Heart left ventricle (tissue), 16 donors: ENCODE measurements around the gene CAPRIN1. TPM values are rescaled to one million over a fixed set of nuclear protein-coding genes. Genes with fewer than 3 reads are reported as not detected.
"Not testable (repeated sequence)": the region's sequence is repeated elsewhere in the genome, so short reads cannot be mapped to it uniquely, and the experiment has no call there.

ENCODE experiments used
- ATAC-seq, 4 donors: fragments of 200-7000 bp; cut with Tn5 transposase; one replicate each; pipeline ENCODE4 v1.9.1; 2020 to 2022; ENCODE audit warnings: moderate library complexity in 4 of 4, mild to moderate bottlenecking in 3 of 4, moderate number of reproducible peaks in 1 of 4
- DNase-seq, 5 donors: peaks; one replicate each; pipeline ENCODE4 v3.0.0-alpha.2; 2020
- H3K27ac ChIP-seq, 12 donors: fragments of 200-600 bp; sonication (generic) in 4 of 12; one replicate each; pipeline versions ENCODE4 v1.5.0 to v1.8.0; 2016 to 2022; ENCODE audit warnings: mild to moderate bottlenecking in 2 of 12
- H3K27me3 ChIP-seq, 9 donors: fragments of 200-600 bp; sonication (generic) in 2 of 9; one replicate each; pipeline versions ENCODE4 v1.5.1 to v1.8.0; 2016 to 2022; ENCODE audit warnings: mild to moderate bottlenecking in 3 of 9
- H3K36me3 ChIP-seq, 9 donors: fragments of 200-600 bp; sonication (generic) in 2 of 9; one replicate each; pipeline versions ENCODE4 v1.5.0 to v1.8.0; 2018 to 2022; ENCODE audit warnings: mild to moderate bottlenecking in 2 of 9
- H3K4me1 ChIP-seq, 12 donors: fragments of 200-600 bp; sonication (generic) in 4 of 12; one replicate each; pipeline versions ENCODE4 v1.5.0 to v1.8.0; 2016 to 2022; ENCODE audit warnings: mild to moderate bottlenecking in 3 of 12
- H3K4me3 ChIP-seq, 12 donors: fragments of 200-600 bp; sonication (generic) in 4 of 12; one replicate each; pipeline versions ENCODE4 v1.5.0 to v1.8.0; 2017 to 2022; ENCODE audit warnings: mild to moderate bottlenecking in 9 of 12, moderate library complexity in 4 of 12
- H3K9me3 ChIP-seq, 12 donors: fragments of 200-600 bp; sonication (generic) in 4 of 12; one replicate each; pipeline versions ENCODE4 v1.5.0 to v1.8.0; 2016 to 2022; ENCODE audit warnings: mild to moderate bottlenecking in 1 of 12
- CTCF ChIP-seq, 12 donors: fragments of 200-600 bp; sonication (generic) in 4 of 12; IDR thresholded peaks; one replicate each; pipeline versions ENCODE4 v1.5.0 to v1.8.0; 2018 to 2022; ENCODE audit warnings: antibody characterized with exemption in 12 of 12, mild to moderate bottlenecking in 5 of 12
- POLR2A ChIP-seq, 2 donors: fragments of 450-650 bp; IDR thresholded peaks; one replicate each; pipeline ENCODE4 v1.6.1; 2017; ENCODE audit warnings: antibody characterized with exemption in 2 of 2, mild to moderate bottlenecking in 2 of 2, moderate library complexity in 2 of 2
- WGBS, 4 donors: extraction: QIAGEN DNeasy Blood & Tissue Kit in 2 of 4; methylation state at CpG; one replicate each; pipeline versions ENCODE4 v1.1.5 to v1.1.7; 2013 to 2018; 5-methylcytosine and 5-hydroxymethylcytosine counted together
- intact Hi-C, 10 donors: fragments of 100-400 bp; cut with DNase I; formaldehyde crosslinking; loops; one replicate each; pipeline versions ENCODE4 v1.11.1 to v1.14.2; 2022
- polyA plus RNA-seq, 2 donors: library from polyadenylated mRNA; stranded (reverse); fragments of 200-250 nt; gene quantifications; one replicate each; pipeline ENCODE4 v1.2.3, GENCODE V29; 2013
- total RNA-seq, 9 donors: library from RNA; depleted of rRNA in 2 of 9; stranded (reverse); fragments of >200 nt in 2 of 9; fragmentation: NEBNext Ultra II Directional in 3 of 9; extraction: Animal tissue kit (Norgen Biotek cat#: 25700) in 3 of 9; gene quantifications; one replicate each; pipeline versions ENCODE4 v1.1.0 to v1.2.4, GENCODE V29; 2016 to 2023
- donor health status: ischemic (EF 13 %, LVEDD 7.1; RV severe dilation, severe dysfunction).
- donor health status: healthy with polysubstance abuse.
- donor health status: DM: no; HTN: yes; CAD: no.
- donor health status: DM: no; HTN: no; CAD: no.
- donor health status: ischemic (EF 25% LVEDD 6.9; RV normal size, moderate dysfunction).
- donor health status: ischemic (EF 25% LVEDD 5.7; RV mildly dilated, moderate dysfunction).
- donor health status: healthy.
- donor health status: DM: yes; HTN: yes; CAD: no.
- donor health status: ischemic (EF 35%, LVEDD 5.7; RV mildly dilated, moderate dysfunction).
- donor health status: nonischemic (EF 11% LVEDD 7.7; RV severe dilation, severe dysfunction).
- donor health status: DM: yes; HTN: yes; CAD: no.
- donor health status: PGD.
- donor health status: ischemic (EF 29% LVEDD 5.4; RV normal size, mild dysfunction).
- donor health status: nonischemic (EF 23%, LVEDD 6.1; RV moderate dilation, normal function).

Gene CAPRIN1
- total and polyA plus RNA-seq, 11 donors = 35.4 to 134 (median 107) TPM

DNA sequence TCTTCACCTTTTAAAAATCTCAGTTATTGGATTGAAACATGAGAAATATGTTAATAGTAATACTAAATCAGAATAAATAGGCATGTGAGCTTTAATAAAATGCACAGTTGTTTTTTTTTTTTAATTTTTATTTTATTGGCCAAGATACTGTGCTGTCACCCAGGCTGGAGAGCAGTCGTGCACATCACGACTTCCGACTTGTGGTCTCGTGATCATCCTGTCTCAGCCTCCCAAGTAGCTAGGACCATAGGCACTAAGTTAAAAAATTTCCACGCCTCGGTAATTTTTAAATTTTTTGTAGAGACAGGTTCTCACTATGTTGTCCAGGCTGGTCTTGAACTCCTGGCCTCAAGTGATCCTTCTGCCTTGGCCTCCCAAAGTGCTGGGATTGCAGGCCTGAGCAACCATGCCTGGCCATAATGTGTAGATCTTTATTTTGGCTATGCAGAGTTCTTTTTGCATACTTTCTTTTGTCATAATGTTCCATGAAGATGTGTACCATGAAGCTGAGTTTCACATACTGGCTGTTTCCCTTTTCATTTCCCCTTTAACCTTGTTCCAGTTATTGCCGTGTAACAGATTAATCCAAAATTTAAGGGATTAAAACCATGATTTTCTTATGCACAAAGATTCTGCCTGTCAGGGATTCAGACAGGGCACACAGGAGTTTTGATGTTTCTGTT, 16.0 kb downstream of the CAPRIN1 start:
- intact Hi-C loops = loop anchor here in 1 of 10 donors (5.0 kb wide), 1 partner anchor 40 kb away; the partner anchor contains the start of gene NAT10
- Histone ChIP-seq H3K27me3 (no peaks in the 10 kb centered on the region), H3K9me3 (no peaks in the 10 kb centered on the region), H3K36me3 (peaks cover 0 to 48% (median 11%) of the 10 kb centered on the region in 9 donors), H3K4me3 (no peak overlapping the region), H3K27ac (peak overlapping the region in 7 of 12 donors; percentile 0 to 44 (median 32)), H3K4me1 (peaks cover 0 to 75% (median 47%) of the 10 kb centered on the region in 12 donors)
- DNase-seq (no peak), ATAC-seq (no peak)
- WGBS, 4 donors = 82 to 90% (median 89%) methylated on average over 7 of the region's 7 CpGs
- no peak for TF ChIP-seq POLR2A (IDR thresholded peaks at IDR 0.05)
- no peak for TF ChIP-seq CTCF (IDR thresholded peaks at IDR 0.05)

- H3K4me3 ChIP-seq = no peak overlapping the region
- ATAC-seq = peak; percentile 76 to 91 (median 90)
- no peak for DNase-seq
- H3K27me3 ChIP-seq = no peaks in the 10 kb centered on the region
- peaks cover 0 to 69% (median 41%) of the 10 kb centered on the region in 12 donors for H3K4me1 ChIP-seq
- no peaks in the 10 kb centered on the region for H3K9me3 ChIP-seq
- peaks cover 0 to 50% (median 16%) of the 10 kb centered on the region in 9 donors for H3K36me3 ChIP-seq
- peak overlapping the region in 8 of 12 donors; percentile 0 to 44 (median 28) for H3K27ac ChIP-seq
- TF ChIP-seq POLR2A (IDR thresholded peaks at IDR 0.05) = no peak
- TF ChIP-seq CTCF (IDR thresholded peaks at IDR 0.05) = no peak
- WGBS, 4 donors = 3 to 16% (median 9%) methylated on average over 2 of the region's 2 CpGs
- intact Hi-C loops = loop anchor here in 1 of 10 donors (5.0 kb wide), 1 partner anchor 39 kb away; the partner anchor contains the start of gene NAT10
These were observed 16.6 kb downstream of the CAPRIN1 start for GRCh38 chr11:34068111-34068510.

DNA sequence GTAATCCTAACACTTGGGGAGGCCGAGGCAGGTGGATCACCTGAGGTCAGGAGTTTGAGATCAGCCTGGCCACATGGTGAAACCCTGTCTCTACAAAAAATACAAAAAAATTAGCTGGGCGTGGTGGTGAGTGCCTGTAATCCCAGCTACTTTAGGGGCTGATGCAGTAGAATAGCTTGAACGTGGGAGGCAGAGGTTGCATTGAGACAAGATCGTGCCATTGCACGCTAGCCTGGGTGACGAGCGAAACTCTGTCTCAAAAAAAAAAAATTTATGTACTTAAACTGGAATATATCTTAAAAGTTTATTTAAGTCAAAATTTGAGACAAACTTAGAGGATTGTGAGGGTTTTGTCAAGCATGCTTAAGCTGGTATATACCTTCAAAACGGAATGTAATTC, 19.8 kb downstream of the CAPRIN1 start:
- intact Hi-C loops, H3K27ac ChIP-seq, DNase-seq, H3K4me3 ChIP-seq, H3K9me3 ChIP-seq, H3K27me3 ChIP-seq, ATAC-seq: not testable (repeated sequence)
- WGBS, 4 donors = 87 to 90% (median 89%) methylated on average over 8 of the region's 8 CpGs
- Histone ChIP-seq H3K4me1 (peaks cover 0 to 62% (median 28%) of the 10 kb centered on the region in 12 donors), H3K36me3 (peaks cover 0 to 56% (median 47%) of the 10 kb centered on the region in 9 donors)

- DNase-seq (no peak), ATAC-seq (no peak)
- H3K27ac ChIP-seq = no peak overlapping the region
- no peaks in the 10 kb centered on the region for H3K9me3 ChIP-seq
- H3K27me3 ChIP-seq = no peaks in the 10 kb centered on the region
- TF ChIP-seq POLR2A (IDR thresholded peaks at IDR 0.05) (no peak), CTCF (IDR thresholded peaks at IDR 0.05) (no peak)
- 75 to 82% (median 79%) methylated on average over 3 of the region's 3 CpGs for WGBS, 4 donors
- peaks cover 0 to 63% (median 55%) of the 10 kb centered on the region in 9 donors for H3K36me3 ChIP-seq
- H3K4me3 ChIP-seq = no peak overlapping the region
- intact Hi-C loops = no loop called here
- H3K4me1 ChIP-seq = peaks cover 0 to 54% (median 26%) of the 10 kb centered on the region in 12 donors
These were observed 20.5 kb downstream of the CAPRIN1 start for GRCh38 chr11:34072041-34072440.
